ENCODE results near the gene ADAMTS17.

The ADAMTS17 gene

GRCh38 chr15:100131321-100132224, 210.2 kb downstream of the ADAMTS17 start:
- DNase-seq (ENCODE audit: low spot score in 2 of 2) (no peak), ATAC-seq (ENCODE audit: low read depth) (no peak)
- Mint-ChIP-seq H3K36me3 (no peaks in the 10 kb centered on the region), H3K4me3 (no peak overlapping the region), H3K27me3 (peaks cover 6% of the 10 kb centered on the region), H3K27ac (no peak overlapping the region), H3K9me3 (peaks cover 5% of the 10 kb centered on the region), H3K4me1 (no peaks in the 10 kb centered on the region)

DNA sequence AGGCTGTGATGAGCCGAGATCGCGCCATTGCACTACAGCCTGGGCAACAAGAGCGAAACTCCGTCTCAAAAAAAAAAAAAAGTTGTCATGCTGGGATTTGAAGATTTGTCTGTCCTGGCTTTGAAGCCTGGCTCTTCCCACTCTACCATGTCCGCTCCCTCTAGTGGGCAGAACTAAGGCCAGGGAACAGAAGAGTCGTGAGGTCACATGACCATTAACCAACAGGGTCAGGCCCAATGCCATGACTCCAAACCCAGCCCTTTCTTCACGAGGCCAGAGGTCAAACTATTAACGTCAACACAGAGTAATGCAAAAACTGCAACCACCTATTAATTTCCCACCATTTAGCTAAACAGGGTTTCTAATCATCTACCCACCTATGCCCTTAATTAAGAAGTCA, 212.1 kb downstream of the ADAMTS17 start:
- H3K27me3 Mint-ChIP-seq: peaks cover 7% of the 10 kb centered on the region
- no peak overlapping the region for H3K4me3 Mint-ChIP-seq
- no peaks in the 10 kb centered on the region for H3K4me1 Mint-ChIP-seq
- H3K27ac Mint-ChIP-seq: no peak overlapping the region
- DNase-seq (ENCODE audit: low spot score in 2 of 2) (no peak), ATAC-seq (ENCODE audit: low read depth) (no peak)
- peaks cover 1% of the 10 kb centered on the region for H3K9me3 Mint-ChIP-seq
- H3K36me3 Mint-ChIP-seq: no peaks in the 10 kb centered on the region

GRCh38 chr15:100125401-100126191, 216.2 kb downstream of the ADAMTS17 start:
- no peaks in the 10 kb centered on the region for H3K36me3 Mint-ChIP-seq

DNA sequence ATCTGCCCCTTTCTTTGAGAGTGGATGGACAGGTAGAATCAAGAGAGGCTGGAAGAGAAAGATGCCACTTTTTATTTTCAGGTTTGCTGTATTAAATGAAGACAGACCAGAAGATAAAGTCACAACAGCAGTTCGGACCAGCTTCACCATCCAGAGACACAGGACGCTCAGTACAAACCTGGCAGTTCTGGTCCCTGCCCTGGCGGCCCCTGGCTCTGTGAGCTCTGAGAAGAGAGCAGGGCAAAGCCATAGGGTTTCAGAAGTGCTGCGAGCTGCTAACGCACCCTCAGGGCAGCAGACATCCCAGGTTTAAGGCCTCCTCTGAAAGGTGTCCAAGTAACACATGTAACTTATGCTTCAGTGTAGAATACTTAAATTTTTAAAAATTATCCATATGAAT, 216.8 kb downstream of the ADAMTS17 start:
- Mint-ChIP-seq H3K27me3 (peaks cover 9% of the 10 kb centered on the region), H3K9me3 (peaks cover 11% of the 10 kb centered on the region), H3K4me3 (no peak overlapping the region), H3K4me1 (no peaks in the 10 kb centered on the region), H3K27ac (no peak overlapping the region), H3K36me3 (no peaks in the 10 kb centered on the region)
- no peak for ATAC-seq (ENCODE audit: low read depth)
- DNase-seq (ENCODE audit: low spot score in 2 of 2): no peak

More at GRCh38 chr15:100125401-100126191, 216.2 kb downstream of the ADAMTS17 start:
- DNase-seq (ENCODE audit: low spot score in 2 of 2) (no peak), ATAC-seq (ENCODE audit: low read depth) (no peak)
- peaks cover 11% of the 10 kb centered on the region for H3K9me3 Mint-ChIP-seq
- H3K27me3 Mint-ChIP-seq: peaks cover 9% of the 10 kb centered on the region
- no peaks in the 10 kb centered on the region for H3K4me1 Mint-ChIP-seq
- no peak overlapping the region for H3K27ac Mint-ChIP-seq
- no peak overlapping the region for H3K4me3 Mint-ChIP-seq

DNA sequence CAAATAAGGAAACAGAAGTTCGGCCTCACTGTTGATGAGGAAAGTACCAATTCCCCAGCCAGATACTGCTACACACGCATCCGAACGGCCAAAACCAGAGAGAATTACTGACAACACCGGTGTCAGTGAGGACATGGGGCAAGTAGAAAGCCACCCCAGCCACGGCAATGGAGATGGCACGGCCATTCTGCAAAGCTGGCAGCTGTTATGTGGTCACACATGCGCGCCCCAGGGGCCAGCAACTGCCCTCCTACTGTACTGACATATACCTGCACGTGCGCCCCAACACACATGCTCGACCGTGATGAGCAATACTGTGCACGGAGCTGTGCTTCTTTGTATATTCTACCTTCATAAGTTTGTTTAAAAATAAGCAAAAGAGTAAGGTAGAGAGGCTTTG, 217.4 kb downstream of the ADAMTS17 start:
- H3K27me3 Mint-ChIP-seq: peaks cover 9% of the 10 kb centered on the region
- ATAC-seq (ENCODE audit: low read depth) (no peak), DNase-seq (ENCODE audit: low spot score in 2 of 2) (no peak)
- H3K4me1 Mint-ChIP-seq: no peaks in the 10 kb centered on the region
- no peak overlapping the region for H3K27ac Mint-ChIP-seq
- no peaks in the 10 kb centered on the region for H3K36me3 Mint-ChIP-seq
- H3K4me3 Mint-ChIP-seq: no peak overlapping the region
- peaks cover 15% of the 10 kb centered on the region for H3K9me3 Mint-ChIP-seq

- H3K27ac Mint-ChIP-seq: no peak overlapping the region
- H3K9me3 Mint-ChIP-seq: peaks cover 15% of the 10 kb centered on the region
- H3K4me1 Mint-ChIP-seq: no peaks in the 10 kb centered on the region
- H3K36me3 Mint-ChIP-seq: no peaks in the 10 kb centered on the region
- peaks cover 9% of the 10 kb centered on the region for H3K27me3 Mint-ChIP-seq
- H3K4me3 Mint-ChIP-seq: no peak overlapping the region
- ATAC-seq (ENCODE audit: low read depth) (no peak), DNase-seq (ENCODE audit: low spot score in 2 of 2) (no peak)
Observed at GRCh38 chr15:100123611-100124010, 218.2 kb downstream of the ADAMTS17 start.

DNA sequence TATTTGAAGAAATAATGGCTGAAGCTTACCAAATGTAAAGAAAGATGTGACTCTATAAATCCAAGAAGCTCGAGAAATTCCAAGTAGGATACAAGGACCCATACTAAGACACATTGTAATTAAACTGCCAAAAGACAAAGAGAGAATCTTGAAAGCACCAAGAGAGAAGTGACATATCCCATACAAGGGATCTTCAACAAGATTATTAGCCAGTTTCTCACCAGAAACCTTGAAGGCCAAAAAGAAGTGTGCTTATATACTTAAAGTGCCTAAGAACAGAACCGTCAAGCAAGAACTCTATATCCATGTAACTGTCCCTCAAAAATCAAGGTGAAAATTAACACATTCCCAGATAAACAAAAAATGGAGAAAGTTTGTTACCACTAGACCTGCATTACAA, 220.5 kb downstream of the ADAMTS17 start:
- H3K27ac Mint-ChIP-seq: no peak overlapping the region
- DNase-seq (ENCODE audit: low spot score in 2 of 2) (no peak), ATAC-seq (ENCODE audit: low read depth) (no peak)
- H3K4me1 Mint-ChIP-seq: no peaks in the 10 kb centered on the region
- no peak overlapping the region for H3K4me3 Mint-ChIP-seq
- H3K27me3 Mint-ChIP-seq: peaks cover 3% of the 10 kb centered on the region
- no peaks in the 10 kb centered on the region for H3K36me3 Mint-ChIP-seq
- H3K9me3 Mint-ChIP-seq: peaks cover 14% of the 10 kb centered on the region

GRCh38 chr15:100120111-100120510, 221.7 kb downstream of the ADAMTS17 start:
- Mint-ChIP-seq H3K9me3 (peaks cover 14% of the 10 kb centered on the region), H3K27ac (no peak overlapping the region), H3K4me3 (no peak overlapping the region), H3K4me1 (no peaks in the 10 kb centered on the region), H3K36me3 (no peaks in the 10 kb centered on the region), H3K27me3 (peaks cover 2% of the 10 kb centered on the region)
- ATAC-seq (ENCODE audit: low read depth) (no peak), DNase-seq (ENCODE audit: low spot score in 2 of 2) (no peak)

- H3K27me3 Mint-ChIP-seq: peaks cover 2% of the 10 kb centered on the region
- no peak for ATAC-seq (ENCODE audit: low read depth)
Observed at GRCh38 chr15:100118546-100118945, 223.2 kb downstream of the ADAMTS17 start.

DNA sequence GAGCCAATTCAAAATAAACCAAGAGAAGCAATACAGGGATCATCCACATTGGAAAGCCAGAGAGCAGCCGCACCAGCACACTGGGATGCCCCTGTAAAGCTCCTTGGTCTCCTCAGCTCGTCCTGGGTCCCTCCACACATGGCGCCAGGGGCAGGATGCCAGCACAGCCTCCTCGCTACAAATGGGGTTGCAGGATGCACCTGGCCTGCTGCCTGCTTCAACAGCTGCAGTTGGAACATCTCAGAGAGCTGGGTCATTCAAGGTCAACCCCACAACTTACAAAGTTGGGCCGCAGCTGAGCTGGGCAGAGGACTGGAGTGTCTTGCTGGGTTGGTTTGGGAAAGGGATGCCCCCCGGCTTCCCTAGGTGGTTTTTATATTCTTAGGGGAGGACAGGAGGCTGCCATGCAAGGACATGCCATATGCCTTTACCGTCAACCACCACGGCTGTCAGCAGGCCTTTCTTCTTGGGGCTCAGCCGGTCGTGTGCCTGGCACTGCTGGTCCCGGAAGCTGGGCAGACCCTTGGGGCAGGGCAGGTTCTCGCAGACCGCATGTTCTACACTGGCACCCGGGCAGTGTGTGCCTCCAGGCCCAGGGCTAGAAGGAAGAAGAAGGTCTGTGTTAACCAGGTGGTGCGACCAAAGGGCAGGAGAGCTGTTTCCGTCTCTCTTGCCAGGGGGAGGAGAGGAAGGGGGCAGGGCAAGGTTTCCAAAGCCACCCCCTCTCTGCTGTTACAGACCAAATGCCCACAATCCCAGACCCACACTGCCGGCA, 225.2 kb downstream of the ADAMTS17 start:
- H3K36me3 Mint-ChIP-seq: no peaks in the 10 kb centered on the region
- no peak for DNase-seq (ENCODE audit: low spot score in 2 of 2)
- H3K27me3 Mint-ChIP-seq: peaks cover 2% of the 10 kb centered on the region
- ATAC-seq (ENCODE audit: low read depth): no peak
- no peak overlapping the region for H3K27ac Mint-ChIP-seq
- H3K4me3 Mint-ChIP-seq: no peak overlapping the region
- no peaks in the 10 kb centered on the region for H3K4me1 Mint-ChIP-seq
- H3K9me3 Mint-ChIP-seq: peaks cover 9% of the 10 kb centered on the region

More at GRCh38 chr15:100118546-100118945, 223.2 kb downstream of the ADAMTS17 start:
- DNase-seq (ENCODE audit: low spot score in 2 of 2): no peak
- Mint-ChIP-seq H3K4me1 (no peaks in the 10 kb centered on the region), H3K4me3 (no peak overlapping the region), H3K36me3 (no peaks in the 10 kb centered on the region), H3K27ac (no peak overlapping the region), H3K9me3 (peaks cover 14% of the 10 kb centered on the region)

DNA sequence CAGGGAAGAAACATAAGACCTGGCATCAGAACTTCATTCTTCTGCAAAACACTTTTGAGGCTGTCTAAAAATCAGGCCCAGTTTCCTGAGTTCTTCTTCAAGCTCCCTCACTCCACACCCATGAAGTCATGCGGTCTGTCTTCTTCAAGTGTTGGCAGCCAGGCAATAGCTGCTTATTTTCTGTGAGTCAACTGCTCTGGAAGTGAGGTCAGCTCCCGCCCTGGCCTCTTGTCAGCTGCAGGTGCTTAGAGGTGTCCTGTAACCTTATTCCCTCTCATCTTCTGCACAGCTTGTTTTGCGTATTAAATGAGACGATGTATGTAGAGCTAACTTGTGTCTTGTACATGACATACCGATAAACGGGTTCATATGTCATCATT, 226.1 kb downstream of the ADAMTS17 start:
- no peak overlapping the region for H3K27ac Mint-ChIP-seq
- DNase-seq (ENCODE audit: low spot score in 2 of 2) (no peak), ATAC-seq (ENCODE audit: low read depth) (no peak)
- H3K27me3 Mint-ChIP-seq: peaks cover 2% of the 10 kb centered on the region
- H3K36me3 Mint-ChIP-seq: no peaks in the 10 kb centered on the region
- peaks cover 4% of the 10 kb centered on the region for H3K9me3 Mint-ChIP-seq
- no peak overlapping the region for H3K4me3 Mint-ChIP-seq
- no peaks in the 10 kb centered on the region for H3K4me1 Mint-ChIP-seq

DNA sequence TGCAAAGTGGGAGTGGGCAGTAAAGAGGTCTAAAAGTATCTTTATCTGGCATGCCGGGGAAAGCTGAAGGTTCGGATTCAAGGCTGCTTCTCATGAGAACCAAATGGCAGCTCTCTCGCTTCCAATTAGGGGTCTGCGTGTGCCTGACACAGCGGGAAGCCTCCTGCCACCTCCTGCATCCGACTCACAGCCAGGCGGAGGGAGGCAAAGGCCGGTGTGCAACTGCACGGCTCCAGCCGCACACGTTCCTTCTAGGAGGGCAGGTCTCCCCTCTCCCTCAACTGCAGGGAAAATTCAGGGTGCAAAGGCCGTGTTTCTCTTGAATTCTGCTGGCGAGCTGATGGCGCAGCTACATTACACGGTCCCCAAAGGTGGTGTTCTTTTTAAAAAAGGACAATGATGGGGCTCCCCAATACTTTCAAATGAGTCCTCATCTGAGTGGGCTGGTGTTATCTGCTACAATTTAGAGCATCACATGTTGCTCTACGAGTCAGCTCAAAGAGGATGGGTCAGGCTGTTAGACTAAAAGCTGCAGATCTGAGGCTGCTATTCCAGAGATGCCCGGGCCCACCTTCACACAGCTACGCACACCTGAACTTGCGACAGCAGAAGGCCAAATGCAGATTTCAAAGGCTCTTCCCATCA, 226.6 kb downstream of the ADAMTS17 start:
- H3K27me3 Mint-ChIP-seq: peaks cover 2% of the 10 kb centered on the region
- no peak overlapping the region for H3K27ac Mint-ChIP-seq
- no peak overlapping the region for H3K4me3 Mint-ChIP-seq
- no peaks in the 10 kb centered on the region for H3K4me1 Mint-ChIP-seq
- H3K9me3 Mint-ChIP-seq: peaks cover 4% of the 10 kb centered on the region
- no peaks in the 10 kb centered on the region for H3K36me3 Mint-ChIP-seq
- no peak for ATAC-seq (ENCODE audit: low read depth)
- DNase-seq (ENCODE audit: low spot score in 2 of 2): no peak

DNA sequence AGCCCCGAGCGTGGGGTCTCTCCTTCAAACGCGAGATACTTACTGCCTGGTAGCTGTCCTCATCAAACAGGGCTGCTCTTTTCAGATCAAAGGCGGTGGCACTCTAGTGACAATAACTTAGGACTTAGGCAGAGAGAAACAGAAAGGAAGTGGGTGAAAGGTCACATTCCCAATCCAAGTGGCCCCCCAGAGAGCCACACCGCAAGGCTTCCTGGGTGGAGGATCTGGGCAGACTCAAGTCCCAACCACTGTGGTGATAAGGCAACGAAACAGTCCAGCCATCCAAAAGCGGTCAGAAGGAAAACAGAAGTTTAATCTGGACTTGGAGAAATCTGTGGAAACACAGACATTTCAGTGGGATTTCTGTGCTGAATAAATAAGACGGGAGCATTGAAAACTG, 227.2 kb downstream of the ADAMTS17 start:
- ATAC-seq (ENCODE audit: low read depth) (no peak), DNase-seq (ENCODE audit: low spot score in 2 of 2) (no peak)
- H3K4me3 Mint-ChIP-seq: no peak overlapping the region
- no peak overlapping the region for H3K27ac Mint-ChIP-seq
- H3K27me3 Mint-ChIP-seq: peaks cover 3% of the 10 kb centered on the region
- no peaks in the 10 kb centered on the region for H3K36me3 Mint-ChIP-seq
- no peaks in the 10 kb centered on the region for H3K4me1 Mint-ChIP-seq
- H3K9me3 Mint-ChIP-seq: no peaks in the 10 kb centered on the region
